T-helper 1 cell treated with Interleukin-12 subunit alpha and Interleukin-12 subunit beta and Interleukin-4 antibody, amounts not matched to agents 30 μg/mL and 1 μg/mL, for 36 hours (primary cell): ENCODE measurements around the gene WDFY3.

Experiments used
- H3K27ac Mint-ChIP-seq: one replicate; pipeline ENCODE4 v1.8.0; 2021; ENCODE audit warnings: mild to moderate bottlenecking, mixed read lengths
- H3K27me3 Mint-ChIP-seq: one replicate; pipeline ENCODE4 v1.8.0; 2021; ENCODE audit warnings: low read depth, mixed read lengths
- H3K36me3 Mint-ChIP-seq: one replicate; pipeline ENCODE4 v1.8.0; 2021; ENCODE audit warnings: low read depth, mixed read lengths
- H3K4me1 Mint-ChIP-seq: one replicate; pipeline ENCODE4 v1.8.0; 2021; ENCODE audit warnings: low read depth, mixed read lengths
- H3K4me3 Mint-ChIP-seq: one replicate; pipeline ENCODE4 v1.8.0; 2021; ENCODE audit warnings: mild to moderate bottlenecking, moderate library complexity, mixed read lengths
- H3K9me3 Mint-ChIP-seq: one replicate; pipeline ENCODE4 v1.8.0; 2021; ENCODE audit warnings: mixed read lengths

Gene WDFY3

GRCh38 chr4:84730375-84730774 is 236.1 kb downstream of the WDFY3 start:
- Mint-ChIP-seq H3K4me3 (no peak overlapping the region), H3K4me1 (peaks cover 2% of the 10 kb centered on the region), H3K9me3 (no peaks in the 10 kb centered on the region), H3K36me3 (no peaks in the 10 kb centered on the region), H3K27me3 (peaks cover 9% of the 10 kb centered on the region), H3K27ac (no peak overlapping the region)

- peaks cover 8% of the 10 kb centered on the region for H3K27me3 Mint-ChIP-seq
- no peaks in the 10 kb centered on the region for H3K36me3 Mint-ChIP-seq
- no peak overlapping the region for H3K27ac Mint-ChIP-seq
- no peak overlapping the region for H3K4me3 Mint-ChIP-seq
- H3K9me3 Mint-ChIP-seq, result no peaks in the 10 kb centered on the region
- peaks cover 2% of the 10 kb centered on the region for H3K4me1 Mint-ChIP-seq
Observed at GRCh38 chr4:84727491-84727890, 239.0 kb downstream of the WDFY3 start.

GRCh38 chr4:84726356-84726755 is 240.1 kb downstream of the WDFY3 start:
- Mint-ChIP-seq H3K27ac (no peak overlapping the region), H3K36me3 (no peaks in the 10 kb centered on the region), H3K4me3 (no peak overlapping the region), H3K9me3 (no peaks in the 10 kb centered on the region), H3K27me3 (peaks cover 5% of the 10 kb centered on the region), H3K4me1 (peaks cover 2% of the 10 kb centered on the region)

GRCh38 chr4:84722720-84723119 is 243.8 kb downstream of the WDFY3 start:
- H3K27me3 Mint-ChIP-seq, result peaks cover 5% of the 10 kb centered on the region
- H3K27ac Mint-ChIP-seq, result no peak overlapping the region
- no peak overlapping the region for H3K4me3 Mint-ChIP-seq
- H3K4me1 Mint-ChIP-seq, result peaks cover 2% of the 10 kb centered on the region
- H3K36me3 Mint-ChIP-seq, result no peaks in the 10 kb centered on the region
- no peaks in the 10 kb centered on the region for H3K9me3 Mint-ChIP-seq

GRCh38 chr4:84719115-84719514 is 247.4 kb downstream of the WDFY3 start:
- H3K9me3 Mint-ChIP-seq, result no peaks in the 10 kb centered on the region
- H3K27me3 Mint-ChIP-seq, result no peaks in the 10 kb centered on the region
- H3K4me3 Mint-ChIP-seq, result no peak overlapping the region
- H3K4me1 Mint-ChIP-seq, result no peaks in the 10 kb centered on the region
- no peaks in the 10 kb centered on the region for H3K36me3 Mint-ChIP-seq
- H3K27ac Mint-ChIP-seq, result no peak overlapping the region

DNA sequence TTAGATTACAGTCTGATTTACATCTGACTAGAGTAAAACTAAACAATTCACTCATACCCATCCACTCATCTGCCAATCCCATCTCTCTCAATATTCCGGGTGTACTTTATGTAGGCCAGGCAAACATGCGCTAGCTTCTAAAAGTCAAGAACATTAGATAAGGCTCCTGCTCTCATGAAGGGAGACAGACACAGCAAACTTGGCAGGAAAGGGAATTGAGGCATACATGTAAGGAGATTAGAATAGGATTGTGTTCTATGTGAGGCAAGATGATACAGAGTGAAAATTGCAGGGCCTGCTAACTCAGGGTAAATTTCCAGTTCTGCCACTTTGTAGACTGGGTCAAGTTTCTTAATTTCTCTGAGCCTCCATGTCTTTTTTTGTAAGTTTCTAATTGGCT is 247.8 kb downstream of the WDFY3 start:
- Mint-ChIP-seq H3K27ac (no peak overlapping the region), H3K27me3 (no peaks in the 10 kb centered on the region), H3K4me3 (no peak overlapping the region), H3K4me1 (no peaks in the 10 kb centered on the region), H3K36me3 (no peaks in the 10 kb centered on the region), H3K9me3 (no peaks in the 10 kb centered on the region)

- H3K36me3 Mint-ChIP-seq, result no peaks in the 10 kb centered on the region
- H3K27me3 Mint-ChIP-seq, result no peaks in the 10 kb centered on the region
- H3K4me3 Mint-ChIP-seq, result no peak overlapping the region
- no peaks in the 10 kb centered on the region for H3K9me3 Mint-ChIP-seq
- H3K4me1 Mint-ChIP-seq, result no peaks in the 10 kb centered on the region
- no peak overlapping the region for H3K27ac Mint-ChIP-seq
Observed at GRCh38 chr4:84710548-84710947, 255.9 kb downstream of the WDFY3 start.

GRCh38 chr4:84708406-84709135 is 257.9 kb downstream of the WDFY3 start:
- no peaks in the 10 kb centered on the region for H3K9me3 Mint-ChIP-seq
- H3K4me3 Mint-ChIP-seq, result no peak overlapping the region
- no peaks in the 10 kb centered on the region for H3K4me1 Mint-ChIP-seq
- no peak overlapping the region for H3K27ac Mint-ChIP-seq
- H3K27me3 Mint-ChIP-seq, result no peaks in the 10 kb centered on the region
- H3K36me3 Mint-ChIP-seq, result no peaks in the 10 kb centered on the region

- no peak overlapping the region for H3K27ac Mint-ChIP-seq
Observed at GRCh38 chr4:84706286-84706685, 260.2 kb downstream of the WDFY3 start.

DNA sequence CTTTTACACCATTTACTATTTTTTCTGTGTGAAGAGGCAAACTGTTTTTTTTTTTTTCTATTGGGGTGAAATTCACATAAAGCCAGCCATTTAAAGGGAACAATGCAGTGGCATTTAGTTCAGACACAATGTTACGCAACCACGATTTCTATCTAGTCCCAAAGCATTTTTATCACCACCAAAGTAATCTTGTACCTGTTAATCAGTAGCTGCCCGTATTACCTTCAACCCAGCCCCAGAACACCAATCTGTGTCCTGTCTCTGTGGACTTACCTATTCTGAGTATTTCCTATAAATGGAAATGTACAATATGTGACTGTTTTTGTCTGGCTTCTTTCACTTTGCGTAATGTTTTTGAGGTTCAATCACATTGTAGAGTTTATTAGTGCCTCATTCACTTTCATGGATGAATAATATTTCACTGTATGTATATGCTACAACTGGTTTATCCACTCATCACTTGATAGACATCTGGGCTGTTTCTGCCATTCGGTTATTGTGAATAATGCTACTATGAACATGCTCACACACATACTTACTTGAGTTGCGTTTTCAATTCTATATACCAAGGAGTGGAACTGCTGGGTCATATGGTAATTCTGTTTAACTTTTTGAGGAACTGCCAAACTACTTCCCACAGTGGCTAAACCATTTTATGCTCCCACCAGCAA is 267.4 kb downstream of the WDFY3 start:
- Mint-ChIP-seq H3K4me3 (no peak overlapping the region), H3K4me1 (peaks cover 2% of the 10 kb centered on the region), H3K27me3 (no peaks in the 10 kb centered on the region), H3K9me3 (no peaks in the 10 kb centered on the region), H3K27ac (no peak overlapping the region), H3K36me3 (no peaks in the 10 kb centered on the region)

More at GRCh38 chr4:84706286-84706685, 260.2 kb downstream of the WDFY3 start:
- no peaks in the 10 kb centered on the region for H3K27me3 Mint-ChIP-seq
- H3K9me3 Mint-ChIP-seq, result no peaks in the 10 kb centered on the region
- peaks cover 2% of the 10 kb centered on the region for H3K4me1 Mint-ChIP-seq
- H3K4me3 Mint-ChIP-seq, result no peak overlapping the region
- H3K36me3 Mint-ChIP-seq, result no peaks in the 10 kb centered on the region

DNA sequence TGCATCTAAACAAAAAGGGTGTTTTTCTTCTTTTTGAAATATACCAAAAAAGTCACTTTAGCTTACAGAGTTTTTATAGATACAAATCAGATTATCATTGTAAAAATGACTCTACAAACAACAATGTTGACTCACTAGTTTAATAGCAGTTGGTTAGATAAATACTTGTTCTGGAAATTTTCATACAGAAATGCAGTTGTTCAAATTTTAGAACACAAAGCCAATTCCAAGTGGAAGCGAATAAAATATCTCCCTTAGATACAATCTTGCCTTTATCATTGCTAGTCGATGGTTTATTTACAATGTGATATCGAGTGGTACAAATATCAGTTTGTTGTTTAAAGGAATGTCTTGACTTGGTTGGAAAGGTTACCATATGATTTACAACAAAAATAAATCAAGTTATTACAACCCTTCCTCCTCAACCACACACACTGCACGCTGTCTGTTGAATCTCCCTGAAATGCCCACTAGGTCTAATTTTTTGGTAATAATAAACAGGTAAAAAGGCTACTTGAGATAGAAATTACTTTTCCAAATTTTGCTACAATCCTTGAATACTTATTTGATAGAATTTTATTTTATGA is 268.8 kb downstream of the WDFY3 start:
- no peak overlapping the region for H3K4me3 Mint-ChIP-seq
- no peaks in the 10 kb centered on the region for H3K27me3 Mint-ChIP-seq
- H3K36me3 Mint-ChIP-seq, result no peaks in the 10 kb centered on the region
- H3K9me3 Mint-ChIP-seq, result no peaks in the 10 kb centered on the region
- peaks cover 2% of the 10 kb centered on the region for H3K4me1 Mint-ChIP-seq
- no peak overlapping the region for H3K27ac Mint-ChIP-seq

- Mint-ChIP-seq H3K4me1 (peaks cover 2% of the 10 kb centered on the region), H3K27me3 (no peaks in the 10 kb centered on the region), H3K27ac (no peak overlapping the region), H3K4me3 (no peak overlapping the region), H3K36me3 (no peaks in the 10 kb centered on the region), H3K9me3 (no peaks in the 10 kb centered on the region)
Observed at GRCh38 chr4:84697159-84697558, 269.3 kb downstream of the WDFY3 start.

GRCh38 chr4:84691800-84692199 is 274.7 kb downstream of the WDFY3 start:
- Mint-ChIP-seq H3K4me1 (no peaks in the 10 kb centered on the region), H3K27me3 (no peaks in the 10 kb centered on the region), H3K27ac (no peak overlapping the region), H3K36me3 (no peaks in the 10 kb centered on the region), H3K9me3 (no peaks in the 10 kb centered on the region), H3K4me3 (no peak overlapping the region)

DNA sequence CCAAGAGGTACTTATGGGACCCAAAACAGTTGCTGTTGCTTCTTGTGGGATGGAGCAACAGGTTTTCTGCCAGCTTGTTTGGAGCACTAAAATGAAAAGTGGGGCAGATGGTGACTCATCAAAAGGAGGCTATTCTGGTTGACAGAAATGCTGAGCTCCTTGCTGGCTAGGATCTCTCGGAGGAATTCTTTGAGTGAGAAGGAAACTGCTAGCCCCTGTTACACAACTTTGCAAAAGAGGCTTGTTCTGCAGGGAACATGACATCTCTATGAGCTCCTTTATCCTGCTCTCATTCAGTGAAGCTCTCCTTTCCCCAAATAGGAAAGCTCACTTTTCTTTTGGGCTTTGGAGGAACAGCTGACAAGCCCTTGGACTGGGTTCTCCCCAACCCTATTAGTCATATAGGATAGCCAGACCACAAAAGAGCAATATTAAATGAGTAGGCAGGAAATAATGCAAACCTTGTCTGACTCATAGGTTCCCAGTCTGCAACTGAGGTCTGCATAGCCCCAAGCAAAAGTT is 275.3 kb downstream of the WDFY3 start:
- Mint-ChIP-seq H3K4me1 (no peaks in the 10 kb centered on the region), H3K36me3 (no peaks in the 10 kb centered on the region), H3K27me3 (no peaks in the 10 kb centered on the region), H3K27ac (no peak overlapping the region), H3K9me3 (no peaks in the 10 kb centered on the region), H3K4me3 (no peak overlapping the region)

- H3K36me3 Mint-ChIP-seq, result no peaks in the 10 kb centered on the region
Observed at GRCh38 chr4:84690481-84690880, 276.0 kb downstream of the WDFY3 start.

More at GRCh38 chr4:84690481-84690880, 276.0 kb downstream of the WDFY3 start:
- no peak overlapping the region for H3K4me3 Mint-ChIP-seq
- no peaks in the 10 kb centered on the region for H3K27me3 Mint-ChIP-seq
- H3K4me1 Mint-ChIP-seq, result no peaks in the 10 kb centered on the region
- no peaks in the 10 kb centered on the region for H3K9me3 Mint-ChIP-seq
- no peak overlapping the region for H3K27ac Mint-ChIP-seq
